HG03575 (cell line): Measurements from ENCODE around the gene ALDH5A1.

ENCODE experiments used
- ATAC-seq: cut with Tn5 transposase; IDR thresholded peaks from one replicate; pipeline ENCODE4 v1.9.1; 2021; ENCODE audit not compliant: unreplicated experiment, insufficient number of reproducible peaks, low FRiP score; ENCODE audit errors: extremely low read depth

ALDH5A1 gene

DNA sequence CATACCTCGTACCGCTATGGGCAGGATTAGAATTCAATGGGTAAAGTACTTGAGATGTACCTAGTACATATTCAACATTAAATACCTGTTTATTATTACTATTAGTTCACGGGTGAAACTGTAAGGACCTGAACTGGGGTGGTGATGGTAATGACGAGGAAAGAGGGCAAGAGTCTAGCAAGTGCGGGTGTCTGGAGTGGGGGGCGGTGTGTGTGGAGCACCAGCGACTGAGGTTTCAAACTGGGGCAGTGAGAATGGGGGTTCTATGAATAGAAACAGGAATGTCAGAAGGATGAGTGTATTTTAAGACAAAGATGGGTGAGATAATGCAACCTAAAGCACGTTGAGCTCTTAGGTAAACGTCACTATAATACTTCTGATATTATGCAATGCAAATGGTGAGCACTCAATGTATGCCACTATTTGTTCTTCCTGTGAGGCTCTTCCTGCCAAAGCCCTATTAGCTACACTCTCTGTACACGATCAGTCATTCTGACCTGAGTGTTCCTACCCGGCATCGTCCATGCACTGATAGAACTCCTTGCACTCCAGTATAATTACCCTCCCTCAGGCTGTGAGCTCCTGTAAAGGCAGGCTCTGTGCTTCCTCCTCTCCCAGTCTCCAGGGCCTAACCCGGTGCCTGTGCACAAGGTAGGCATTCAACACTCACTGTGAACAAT is 55.0 kb downstream of the ALDH5A1 start:
- no peak for ATAC-seq

DNA sequence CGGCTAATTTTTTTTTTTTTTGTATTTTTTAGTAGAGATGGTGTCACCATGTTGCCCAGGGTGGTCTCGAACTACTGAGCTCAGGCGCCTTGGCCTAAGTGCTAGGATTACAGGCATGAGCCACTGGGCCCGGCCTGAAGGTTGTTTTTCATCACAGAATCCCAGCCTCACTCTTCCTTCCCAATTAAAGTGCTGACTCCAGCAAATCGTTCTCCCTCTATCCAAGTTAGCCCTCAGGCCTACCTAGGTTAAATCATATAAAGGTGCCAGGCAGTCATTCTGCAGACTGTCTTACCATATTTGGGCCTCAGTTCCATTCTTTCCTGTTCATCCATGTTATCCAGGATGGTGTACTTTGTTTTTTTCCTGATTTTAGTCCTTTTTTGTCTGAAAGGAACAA is 56.4 kb downstream of the ALDH5A1 start:
- ATAC-seq, result no peak

DNA sequence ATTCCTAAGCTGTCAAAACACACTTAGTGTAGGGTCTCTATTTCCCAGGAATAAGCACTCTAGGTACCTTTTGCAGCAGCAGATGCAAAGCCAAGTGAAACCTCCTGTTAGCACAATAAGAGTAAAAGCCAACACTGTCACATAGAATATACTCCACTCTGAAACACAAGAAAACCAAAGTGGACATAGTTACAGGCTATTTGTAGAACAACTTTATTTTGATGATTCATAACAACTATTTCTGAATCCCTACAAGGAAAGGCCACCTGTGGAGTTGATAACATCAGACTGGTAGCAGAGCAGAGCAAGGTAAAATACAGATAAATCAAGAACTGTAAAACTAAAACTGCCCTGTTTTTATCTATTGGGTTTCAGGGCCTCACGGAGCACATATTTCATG is 59.7 kb downstream of the ALDH5A1 start:
- ATAC-seq, result no peak

DNA sequence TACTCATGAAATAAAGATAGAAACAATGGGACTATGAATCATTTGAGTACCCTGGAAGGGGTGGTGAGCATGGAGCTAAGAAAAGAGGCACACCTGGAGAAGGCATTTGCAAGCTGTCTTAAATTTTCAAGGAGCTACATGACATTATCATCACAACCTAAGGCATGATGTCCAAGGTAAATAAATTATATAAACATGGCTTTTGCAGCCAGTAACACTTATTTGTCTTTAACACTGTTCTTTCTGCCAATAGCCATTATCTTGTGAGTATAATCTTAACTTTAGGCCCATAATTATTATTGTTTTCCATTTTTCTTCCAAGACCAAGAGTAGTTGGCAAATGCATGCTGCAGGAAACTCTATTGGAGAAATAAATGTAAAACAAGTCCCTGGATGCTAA is 63.7 kb downstream of the ALDH5A1 start:
- no peak for ATAC-seq

DNA sequence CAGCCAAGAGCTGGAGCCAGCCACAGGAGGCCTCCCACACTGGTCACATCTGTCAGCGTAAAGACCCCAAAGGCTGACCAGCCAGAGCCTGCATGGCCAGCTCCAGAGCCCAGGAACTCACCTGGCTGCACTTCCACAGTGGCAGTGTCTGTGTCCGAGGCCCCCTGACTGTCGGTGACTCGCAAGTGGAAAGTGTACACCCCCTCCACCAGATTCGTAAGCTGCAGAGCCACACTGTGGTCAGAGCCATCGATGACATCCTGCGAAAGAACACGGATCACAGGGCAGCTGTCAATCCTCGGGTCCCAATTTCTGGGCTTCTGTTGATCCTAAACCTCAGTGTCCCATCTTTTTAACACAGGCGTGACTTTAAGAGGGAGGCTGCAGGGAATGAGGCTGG is 69.3 kb downstream of the ALDH5A1 start:
- no peak for ATAC-seq

DNA sequence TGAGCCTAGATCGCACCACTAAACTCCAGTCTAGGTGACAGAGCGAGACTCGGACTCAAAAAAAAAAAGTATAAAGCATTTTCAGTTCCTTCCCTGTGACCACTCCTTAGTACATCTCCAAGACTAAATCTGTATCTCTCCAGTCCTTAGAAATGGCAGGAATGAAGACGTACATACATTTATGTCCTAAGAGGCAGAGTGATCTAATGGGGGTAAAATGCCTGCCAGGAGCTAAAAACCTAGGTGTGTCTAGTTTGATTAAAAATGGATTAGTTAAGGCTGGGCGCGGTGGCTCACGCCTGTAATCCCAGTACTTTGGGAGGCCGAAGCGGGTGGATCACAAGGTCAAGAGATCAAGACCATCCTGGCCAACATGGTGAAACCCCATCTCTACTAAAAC is 70.4 kb downstream of the ALDH5A1 start:
- no peak for ATAC-seq

DNA sequence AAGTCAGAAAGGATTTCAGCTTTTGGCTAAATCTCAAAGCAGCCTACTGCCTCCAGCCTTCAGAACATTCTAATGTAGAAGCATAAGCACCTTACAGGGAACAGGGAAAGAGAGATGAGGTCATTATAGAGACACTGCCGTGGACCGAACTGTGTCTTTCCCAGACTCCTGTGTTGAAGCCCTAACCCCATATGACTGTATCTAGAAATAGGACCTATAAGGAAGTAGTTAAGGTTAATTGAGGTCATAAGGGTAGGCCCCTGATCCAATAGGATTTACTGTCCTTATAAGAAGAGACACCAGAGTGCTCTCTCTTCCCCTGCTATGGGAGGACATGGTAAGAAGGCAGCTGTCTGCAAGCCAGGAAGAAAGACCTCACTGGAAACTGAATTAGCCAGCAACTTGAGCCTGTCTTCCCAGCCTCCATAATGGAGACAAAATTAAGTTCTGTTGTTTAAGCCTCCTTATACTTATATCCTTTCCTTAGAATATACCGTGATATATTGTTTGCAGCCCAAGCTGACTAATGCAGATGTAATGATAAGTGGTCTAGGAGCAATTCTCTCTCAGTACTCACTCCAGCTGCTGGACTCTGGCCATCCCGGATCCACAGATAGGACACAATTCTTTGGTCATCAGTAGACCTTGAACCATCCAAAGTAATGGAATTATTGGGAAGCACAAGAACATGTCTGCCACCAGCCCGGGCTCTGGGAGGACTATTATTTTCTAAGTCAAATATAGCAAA is 71.4 kb downstream of the ALDH5A1 start:
- no peak for ATAC-seq

DNA sequence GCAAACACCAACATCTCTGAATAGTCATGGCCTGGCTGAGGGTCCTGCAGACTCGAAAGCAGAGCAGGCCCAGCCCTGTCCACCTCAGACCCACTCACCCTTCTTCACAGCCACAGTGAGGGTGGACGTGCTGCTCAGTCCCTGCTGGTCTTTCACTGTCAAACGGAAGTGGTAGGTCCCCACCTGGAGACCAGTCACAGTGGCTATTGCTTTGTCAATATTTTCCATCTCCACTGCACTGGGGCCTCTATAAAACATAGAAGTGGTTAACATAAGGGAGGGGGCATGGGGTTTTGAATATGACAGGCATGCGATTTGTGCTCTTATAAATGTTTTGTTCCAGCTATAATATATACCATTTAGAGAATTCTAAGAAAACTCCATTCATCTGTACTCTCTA is 73.9 kb downstream of the ALDH5A1 start:
- no peak for ATAC-seq

DNA sequence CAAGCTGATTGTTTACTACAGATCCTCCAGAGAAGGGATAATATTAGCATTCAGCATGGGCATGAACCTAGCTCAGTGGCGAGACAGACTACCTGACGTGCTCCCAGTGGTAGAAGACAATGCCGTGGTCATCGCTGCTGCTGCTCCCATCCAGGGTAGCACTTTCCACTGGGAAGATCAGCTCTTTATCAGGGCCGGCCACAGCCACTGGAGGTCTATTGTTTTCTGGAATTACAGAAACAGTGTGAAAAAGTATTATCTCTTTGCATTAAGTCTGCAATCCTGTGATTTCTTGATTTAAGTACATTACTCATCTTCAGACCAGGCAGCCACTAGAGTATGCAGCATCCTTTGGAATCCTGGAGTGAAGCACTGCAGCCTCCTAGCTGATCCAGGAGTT is 75.0 kb downstream of the ALDH5A1 start:
- ATAC-seq, result no peak

DNA sequence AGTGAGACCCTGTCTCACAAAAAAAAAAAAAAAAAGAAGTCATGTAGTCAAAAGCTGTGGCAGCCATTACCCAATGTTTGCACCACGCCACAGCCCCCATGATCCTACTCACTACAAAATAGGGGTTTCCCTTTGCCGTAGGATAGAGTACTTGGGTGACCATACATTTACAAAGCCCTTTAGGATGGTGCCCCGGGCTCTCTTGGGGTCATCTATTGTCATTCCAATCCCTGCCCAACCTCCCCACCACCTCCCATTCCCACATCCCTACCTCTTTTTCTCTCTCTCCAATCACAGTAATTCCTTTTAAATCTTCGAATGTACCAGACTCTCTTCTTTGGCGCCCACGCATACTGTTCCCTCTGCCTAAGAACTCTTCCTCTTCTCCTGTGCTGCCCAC is 76.6 kb downstream of the ALDH5A1 start:
- ATAC-seq, result no peak

DNA sequence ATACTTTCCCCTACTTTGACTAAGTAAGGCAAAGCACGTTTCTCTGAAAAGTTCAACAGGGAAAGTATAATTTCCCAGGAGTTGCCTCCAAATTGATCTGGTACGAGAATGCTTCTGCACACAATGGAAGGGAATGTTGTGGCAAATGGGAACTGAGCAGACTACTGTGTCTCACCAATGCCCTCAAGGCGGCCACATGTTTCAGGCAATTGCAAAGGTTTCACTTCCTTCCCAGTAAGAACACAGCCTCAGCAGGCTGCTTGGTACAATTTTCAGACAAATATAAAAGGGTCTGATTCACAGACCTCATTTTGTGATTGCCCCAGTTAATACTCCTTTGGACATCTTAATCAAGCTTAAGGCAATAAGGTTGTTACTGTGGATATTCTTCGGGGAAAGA is 80.0 kb downstream of the ALDH5A1 start:
- peak; percentile 79 for ATAC-seq

DNA sequence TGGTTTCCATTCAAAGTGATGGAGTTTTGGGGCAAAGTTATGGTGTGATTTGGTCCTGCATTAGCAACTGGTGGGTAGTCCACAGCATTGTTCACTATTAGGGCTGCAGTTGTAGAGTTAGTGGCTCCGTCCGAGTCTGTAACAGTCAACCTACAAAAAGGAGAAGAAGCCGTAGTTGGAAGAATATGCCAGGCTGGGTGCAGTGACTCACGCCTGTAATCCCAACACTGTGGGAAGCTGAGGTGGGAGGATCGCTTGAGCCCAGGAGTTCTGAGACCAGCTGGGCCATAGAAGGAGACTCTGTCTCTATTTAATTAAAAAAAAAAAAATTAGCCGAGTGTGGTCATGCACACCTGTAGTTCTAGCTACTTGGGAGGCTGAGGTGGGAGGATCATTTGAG is 81.7 kb downstream of the ALDH5A1 start:
- no peak for ATAC-seq

DNA sequence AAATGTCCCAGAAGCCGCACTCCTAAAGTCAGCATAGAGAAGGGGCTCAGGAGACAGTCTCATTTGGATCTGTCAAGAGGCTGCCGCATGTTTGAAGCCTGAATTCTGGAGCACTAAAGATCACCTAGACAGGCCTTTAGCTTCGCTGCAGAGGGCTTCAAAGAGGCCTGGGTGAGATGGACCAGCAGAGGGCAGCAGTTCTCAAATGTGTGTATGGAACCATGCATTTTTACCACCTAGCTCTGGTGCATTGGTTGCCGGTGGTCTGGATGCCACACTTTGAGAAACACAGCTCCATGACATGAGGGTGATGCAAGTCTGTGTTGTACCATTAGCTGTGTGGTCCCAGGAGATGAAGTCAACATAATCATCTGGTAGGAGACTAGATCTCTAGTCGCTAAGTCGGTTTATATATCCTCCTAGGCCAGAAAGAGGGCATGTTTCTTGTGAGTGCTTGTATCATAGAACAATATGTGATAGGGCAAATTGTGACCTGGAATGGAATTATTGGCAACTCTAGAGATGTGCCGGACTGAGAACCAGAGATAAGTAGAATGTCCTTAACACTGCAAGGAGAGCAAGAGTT is 86.4 kb downstream of the ALDH5A1 start:
- ATAC-seq, result no peak

DNA sequence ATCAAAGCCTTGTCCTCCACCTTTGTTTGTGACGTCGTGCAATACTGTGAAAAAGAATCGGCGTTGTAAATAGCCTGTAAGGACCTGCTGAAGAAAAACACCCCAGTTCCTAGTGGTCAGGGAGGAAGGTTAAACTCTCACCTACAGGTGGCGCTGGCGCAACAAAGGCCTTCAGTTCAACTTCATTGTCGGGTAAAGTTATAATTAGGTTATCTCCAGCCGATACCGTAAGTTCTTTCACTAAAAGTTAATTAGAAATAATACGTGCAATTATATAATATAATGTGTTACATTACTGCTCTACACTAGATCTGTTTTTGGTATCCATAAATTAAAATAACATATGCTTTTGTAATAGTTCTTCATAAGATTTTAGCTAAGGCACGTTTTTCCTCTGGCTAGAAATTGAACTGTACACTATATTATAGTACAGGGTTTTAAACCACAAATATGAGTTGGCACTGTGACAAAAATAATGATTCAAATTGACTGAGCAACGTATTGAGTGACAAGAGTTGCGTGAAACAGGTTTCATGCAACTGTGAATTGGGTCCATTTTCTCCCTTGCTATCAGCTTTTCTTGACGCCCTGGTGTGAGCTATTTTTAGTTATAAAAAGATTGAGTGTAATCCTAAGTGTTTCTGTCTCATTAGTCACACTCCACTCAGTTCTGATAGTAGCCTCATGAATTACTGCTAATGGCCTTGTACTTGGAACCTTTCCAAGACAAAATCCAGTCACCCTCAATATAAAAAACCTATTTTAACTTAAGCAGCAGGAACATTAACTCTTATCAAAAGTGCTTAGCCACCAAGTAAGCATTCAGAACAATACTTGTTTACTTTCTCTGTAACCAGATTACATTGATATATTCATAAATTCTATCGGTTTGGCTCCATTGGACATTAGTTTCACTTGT is 89.0 kb downstream of the ALDH5A1 start:
- ATAC-seq, result no peak

DNA sequence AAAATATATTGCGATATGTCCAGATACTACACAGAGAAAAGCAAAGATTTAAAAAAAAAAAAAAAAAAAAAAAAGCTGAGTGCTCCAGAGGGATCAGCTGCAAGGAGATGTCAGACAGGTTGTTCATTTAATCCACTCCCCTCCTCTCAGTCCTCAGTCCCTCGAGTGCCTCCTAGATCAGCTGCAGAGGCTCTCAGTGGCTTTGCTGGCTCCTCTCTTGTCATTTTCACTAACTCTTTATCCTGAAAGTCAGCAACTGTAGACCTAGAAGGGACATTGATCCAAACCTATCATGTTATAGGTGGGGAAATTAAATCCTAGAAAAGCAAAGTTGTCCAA is 89.6 kb downstream of the ALDH5A1 start:
- ATAC-seq, result no peak
